Measurements from ENCODE around the gene GUCY1A2. TPM values are rescaled to one million over a fixed set of nuclear protein-coding genes. Genes with fewer than 3 reads are reported as not detected.

Gene GUCY1A2
- total and polyA plus RNA-seq, 2 donors (not counting 1 experiment from before 2014, with no cell fraction given): not detected

GRCh38 chr11:106840146-106840545 is 178.1 kb downstream of the GUCY1A2 start:
- Mint-ChIP-seq H3K4me1 (no peaks in the 10 kb centered on the region), H3K4me3 (no peak overlapping the region), H3K27ac (no peak overlapping the region), H3K27me3 (no peaks in the 10 kb centered on the region), H3K9me3 (ENCODE audit: insufficient read depth) (no peaks in the 10 kb centered on the region)
- WGBS (ENCODE audit: insufficient coverage): no CpG with 5 or more reads among the region's 1 CpG
- TF ChIP-seq EZH2 (IDR thresholded peaks at IDR 0.05; ENCODE audit: borderline replicate concordance, insufficient read depth, low read depth, low read length, poor library complexity, severe bottlenecking): no peak
- TF ChIP-seq CTCF (IDR thresholded peaks at IDR 0.05): no peak
- Histone ChIP-seq H3K9me3 (ENCODE audit: control extremely low read depth in 1 of 3, control insufficient read depth in 2 of 3, insufficient read depth in 1 of 3, low read length in 2 of 3) (no peaks in the 10 kb centered on the region), H3K4me1 (ENCODE audit: control insufficient read depth in 2 of 2, insufficient read depth in 2 of 2, low read length in 2 of 2) (no peaks in the 10 kb centered on the region), H3K79me2 (ENCODE audit: control insufficient read depth, insufficient read depth, low read length) (no peaks in the 10 kb centered on the region), H3K27me3 (replicated peaks in 1 of 4; ENCODE audit: control extremely low read depth in 1 of 4, control insufficient read depth in 3 of 4, insufficient read depth in 4 of 4, low read length in 3 of 4) (no peaks in the 10 kb centered on the region), H3K4me2 (replicated peaks; ENCODE audit: low read depth, low read length, poor library complexity, severe bottlenecking) (no peak overlapping the region), H3K4me3 (ENCODE audit: control extremely low read depth in 1 of 5, extremely low read depth in 1 of 5, insufficient read depth in 1 of 5, low read depth in 2 of 5, low read length in 4 of 5) (no peak overlapping the region), H3K27ac (ENCODE audit: low read length in 2 of 2) (no peak overlapping the region), H4K20me1 (ENCODE audit: control insufficient read depth, insufficient read depth, low read length, poor library complexity, severe bottlenecking) (no peaks in the 10 kb centered on the region), H2AFZ (ENCODE audit: insufficient read depth, low read depth, low read length, poor library complexity, severe bottlenecking) (no peak overlapping the region), H3K36me3 (replicated peaks in 1 of 2; ENCODE audit: control extremely low read depth in 1 of 2, control insufficient read depth in 1 of 2, extremely low read depth in 1 of 2, insufficient read depth in 2 of 2, low read length in 1 of 2) (no peaks in the 10 kb centered on the region), H3K9ac (ENCODE audit: low read length) (no peak overlapping the region)
- ChIA-PET CTCF (no interaction called here), POLR2A (no interaction called here)
- intact Hi-C loops (cut with micrococcal nuclease): no loop called here
- ATAC-seq (ENCODE audit: low read depth): no peak
- no peak for DNase-seq

- H3K27ac Mint-ChIP-seq: no peak overlapping the region
- no peak overlapping the region for H3K9ac ChIP-seq (ENCODE audit: low read length)
- no peaks in the 10 kb centered on the region for H3K4me1 ChIP-seq (ENCODE audit: control insufficient read depth in 2 of 2, insufficient read depth in 2 of 2, low read length in 2 of 2)
- no peak overlapping the region for H3K4me2 ChIP-seq (replicated peaks; ENCODE audit: low read depth, low read length, poor library complexity, severe bottlenecking)
- CTCF ChIA-PET: no interaction called here
- no peaks in the 10 kb centered on the region for H3K27me3 ChIP-seq (replicated peaks in 1 of 4; ENCODE audit: control extremely low read depth in 1 of 4, control insufficient read depth in 3 of 4, insufficient read depth in 4 of 4, low read length in 3 of 4)
- no peaks in the 10 kb centered on the region for H4K20me1 ChIP-seq (ENCODE audit: control insufficient read depth, insufficient read depth, low read length, poor library complexity, severe bottlenecking)
- POLR2A ChIA-PET: no interaction called here
- no peaks in the 10 kb centered on the region for H3K36me3 ChIP-seq (replicated peaks in 1 of 2; ENCODE audit: control extremely low read depth in 1 of 2, control insufficient read depth in 1 of 2, extremely low read depth in 1 of 2, insufficient read depth in 2 of 2, low read length in 1 of 2)
- H3K4me3 ChIP-seq (ENCODE audit: control extremely low read depth in 1 of 5, extremely low read depth in 1 of 5, insufficient read depth in 1 of 5, low read depth in 2 of 5, low read length in 4 of 5): no peak overlapping the region
- ATAC-seq (ENCODE audit: low read depth): no peak
- TF ChIP-seq EZH2 (IDR thresholded peaks at IDR 0.05; ENCODE audit: borderline replicate concordance, insufficient read depth, low read depth, low read length, poor library complexity, severe bottlenecking): no peak
- TF ChIP-seq CTCF (IDR thresholded peaks at IDR 0.05): no peak
- 94% methylated on average over 2 of the region's 2 CpGs for WGBS (ENCODE audit: insufficient coverage)
- H3K79me2 ChIP-seq (ENCODE audit: control insufficient read depth, insufficient read depth, low read length): no peaks in the 10 kb centered on the region
- no peaks in the 10 kb centered on the region for H3K27me3 Mint-ChIP-seq
- DNase-seq: no peak
- no peaks in the 10 kb centered on the region for H3K9me3 ChIP-seq (ENCODE audit: control extremely low read depth in 1 of 3, control insufficient read depth in 2 of 3, insufficient read depth in 1 of 3, low read length in 2 of 3)
- intact Hi-C loops (cut with micrococcal nuclease): no loop called here
- H3K4me3 Mint-ChIP-seq: no peak overlapping the region
- no peak overlapping the region for H3K27ac ChIP-seq (ENCODE audit: low read length in 2 of 2)
- no peak overlapping the region for H2AFZ ChIP-seq (ENCODE audit: insufficient read depth, low read depth, low read length, poor library complexity, severe bottlenecking)
- no peaks in the 10 kb centered on the region for H3K9me3 Mint-ChIP-seq (ENCODE audit: insufficient read depth)
- no peaks in the 10 kb centered on the region for H3K4me1 Mint-ChIP-seq
Measured at GRCh38 chr11:106834567-106834966, 183.7 kb downstream of the GUCY1A2 start.

Data from B cell (primary cell).